H1 (cell line): Measurements from ENCODE around the gene NR5A2. TPM values are rescaled to one million over a fixed set of nuclear protein-coding genes. Genes with fewer than 3 reads are reported as not detected.

Experiments
- CTCF ChIA-PET: fragments of 300-600 bp; sonication (Branson Sonifier 250); formaldehyde crosslinking; loops from one replicate; lab custom pipeline; 2021; ENCODE audit not compliant: partially characterized antibody; lab: Charles Lee
- POLR2A ChIA-PET: fragments of 300-600 bp; sonication (Branson Sonifier 250); formaldehyde crosslinking; loops from one replicate; lab custom pipeline; 2021; ENCODE audit warnings: inconsistent platforms; ENCODE audit not compliant: partially characterized antibody; lab: Charles Lee
- DNase-seq, 2 experiments: peaks; one replicate each; pipeline versions ENCODE4 v3.0.0 to v3.0.0-alpha.2; 2010 to 2022; ENCODE audit warnings: low spot score in 2 of 2, low read depth in 1 of 2, mixed read lengths in 1 of 2
- FAIRE-seq: peaks from 2 replicates; lab custom pipeline; 2011; peaks lifted over from hg19 to GRCh38; lab: Jason Lieb, UNC
- H2AFZ ChIP-seq: 2 replicates; pipeline ENCODE4 v1.8.1; 2012; ENCODE audit warnings: low read length, inconsistent platforms
- H2AK5ac ChIP-seq: 2 replicates; pipeline ENCODE4 v1.6.1; 2013; ENCODE audit warnings: low read depth, low read length
- H2BK120ac ChIP-seq: replicated peaks from 2 replicates; pipeline ENCODE3; 2013; ENCODE audit warnings: low read depth, low read length, inconsistent platforms
- H2BK12ac ChIP-seq: 2 replicates; pipeline ENCODE4 v1.6.1; 2013; ENCODE audit warnings: low read depth, low read length
- H2BK15ac ChIP-seq: 2 replicates; pipeline ENCODE4 v1.6.1; 2013; ENCODE audit warnings: low read length
- H2BK20ac ChIP-seq: 2 replicates; pipeline ENCODE4 v1.6.1; 2013; ENCODE audit warnings: low read length
- H2BK5ac ChIP-seq: 2 replicates; pipeline ENCODE4 v1.6.1; 2013; ENCODE audit warnings: low read depth, low read length
- H3K14ac ChIP-seq: 2 replicates; pipeline ENCODE4 v1.6.1; 2013; ENCODE audit warnings: inconsistent platforms; ENCODE audit not compliant: insufficient read length
- H3K18ac ChIP-seq: 2 replicates; pipeline ENCODE4 v1.6.1; 2013; ENCODE audit warnings: low read length; ENCODE audit errors: extremely low read depth
- H3K23ac ChIP-seq: 2 replicates; pipeline ENCODE4 v1.6.1; 2013; ENCODE audit warnings: inconsistent platforms; ENCODE audit not compliant: insufficient read length
- H3K23me2 ChIP-seq: 2 replicates; pipeline ENCODE4 v1.6.1; 2013; ENCODE audit warnings: low read depth, low read length
- H3K27ac ChIP-seq: 2 replicates; pipeline ENCODE4 v1.6.1; 2011; ENCODE audit warnings: low read depth, low read length, inconsistent platforms
- H3K27me3 ChIP-seq, 4 experiments: replicated peaks in 1 of 4; 1 replicate in 1 of 4; 2 replicates in 3 of 4; pipeline versions ENCODE4 v1.6.1 to v1.8.1; 2011 to 2013; ENCODE audit warnings: low read length in 3 of 4, mild to moderate bottlenecking in 3 of 4, inconsistent platforms in 2 of 4, mixed read lengths in 2 of 4, moderate library complexity in 1 of 4; ENCODE audit not compliant: control insufficient read depth in 3 of 4, insufficient read depth in 3 of 4; ENCODE audit errors: extremely low read depth in 1 of 4
- H3K36me3 ChIP-seq, 4 experiments: 2 replicates each; pipeline versions ENCODE4 v1.6.1 to v1.8.1; 2011 to 2013; ENCODE audit warnings: mild to moderate bottlenecking in 4 of 4, low read length in 3 of 4, moderate library complexity in 2 of 4, control low read depth in 1 of 4, inconsistent platforms in 1 of 4; ENCODE audit not compliant: insufficient read depth in 4 of 4, control insufficient read depth in 2 of 4
- H3K4ac ChIP-seq: replicated peaks from 2 replicates; pipeline ENCODE3; 2013; ENCODE audit warnings: low read length, low read depth, mixed read lengths, inconsistent platforms; ENCODE audit not compliant: insufficient read length
- H3K4me1 ChIP-seq, 4 experiments: replicated peaks in 1 of 4; 1 replicate in 1 of 4; 2 replicates in 3 of 4; pipeline versions ENCODE4 v1.6.1 to v1.8.1; 2011 to 2013; ENCODE audit warnings: low read length in 3 of 4, inconsistent platforms in 2 of 4, mixed read lengths in 1 of 4; ENCODE audit not compliant: insufficient read depth in 4 of 4, control insufficient read depth in 3 of 4
- H3K4me2 ChIP-seq, 2 experiments: 2 replicates each; pipeline versions ENCODE4 v1.6.1 to v1.8.1; 2011 to 2013; ENCODE audit warnings: low read depth in 2 of 2, low read length in 2 of 2, control low read depth in 1 of 2, inconsistent platforms in 1 of 2, mild to moderate bottlenecking in 1 of 2; ENCODE audit not compliant: insufficient read depth in 1 of 2
- H3K4me3 ChIP-seq, 4 experiments: fragments of 200-600, 300-600 bp in 1 of 4; sonication (generic), shearing (Covaris generic), sonication (Bioruptor Twin) in 1 of 4; 2 replicates each; pipeline versions ENCODE4 v1.5.1 to v1.8.1; 2011 to 2016; ENCODE audit warnings: low read length in 4 of 4, low read depth in 3 of 4, control low read depth in 2 of 4, inconsistent platforms in 2 of 4, mild to moderate bottlenecking in 2 of 4, mixed read lengths in 1 of 4, moderate library complexity in 1 of 4; ENCODE audit not compliant: insufficient read depth in 2 of 4; ENCODE audit errors: extremely low read depth in 1 of 4
- H3K56ac ChIP-seq: replicated peaks from 2 replicates; pipeline ENCODE3; 2013; ENCODE audit warnings: low read depth, mild to moderate bottlenecking, mixed read lengths, low read length, inconsistent platforms; ENCODE audit not compliant: insufficient read length
- H3K79me1 ChIP-seq: 2 replicates; pipeline ENCODE4 v1.6.1; 2013; ENCODE audit warnings: low read depth, low read length, control low read depth
- H3K79me2 ChIP-seq, 2 experiments: 2 replicates each; pipeline versions ENCODE4 v1.6.1 to v1.8.1; 2012 to 2013; ENCODE audit warnings: low read length in 2 of 2, mild to moderate bottlenecking in 2 of 2, inconsistent platforms in 1 of 2; ENCODE audit not compliant: insufficient read depth in 2 of 2, control insufficient read depth in 1 of 2
- H3K9ac ChIP-seq, 4 experiments: replicated peaks in 1 of 4; 1 replicate in 1 of 4; 2 replicates in 3 of 4; pipeline versions ENCODE4 v1.6.1 to v1.8.1; 2011 to 2013; ENCODE audit warnings: low read depth in 3 of 4, low read length in 3 of 4, control low read depth in 2 of 4, mild to moderate bottlenecking in 2 of 4, moderate library complexity in 2 of 4, inconsistent platforms in 1 of 4; ENCODE audit errors: extremely low read depth in 1 of 4
- H3K9me3 ChIP-seq, 2 experiments: 2 replicates each; pipeline versions ENCODE4 v1.6.1 to v1.8.1; 2012 to 2013; ENCODE audit warnings: mild to moderate bottlenecking in 2 of 2, moderate library complexity in 2 of 2, control low read depth in 1 of 2, inconsistent platforms in 1 of 2, low read depth in 1 of 2, low read length in 1 of 2, mixed read lengths in 1 of 2; ENCODE audit not compliant: insufficient read depth in 2 of 2
- H4K20me1 ChIP-seq, 2 experiments: replicated peaks in 1 of 2; 2 replicates each; pipeline versions ENCODE3 to v1.8.1; 2011 to 2013; ENCODE audit warnings: inconsistent platforms in 2 of 2, low read length in 2 of 2, mild to moderate bottlenecking in 1 of 2; ENCODE audit not compliant: insufficient read depth in 2 of 2, control insufficient read depth in 1 of 2
- H4K5ac ChIP-seq: 2 replicates; pipeline ENCODE4 v1.6.1; 2013; ENCODE audit warnings: low read length, low read depth, mixed read lengths, inconsistent platforms; ENCODE audit not compliant: insufficient read length
- H4K8ac ChIP-seq: 2 replicates; pipeline ENCODE4 v1.8.0; 2013; ENCODE audit warnings: mild to moderate bottlenecking, moderate library complexity, low read length, inconsistent platforms; ENCODE audit not compliant: insufficient read depth; ENCODE audit errors: extremely low read depth
- H4K91ac ChIP-seq: replicated peaks from 2 replicates; pipeline ENCODE3; 2013; ENCODE audit warnings: low read length, mixed read lengths, inconsistent platforms; ENCODE audit not compliant: insufficient read length
- CBX5 ChIP-seq: fragments of 300-800, 300-1000 bp; sonication (generic); IDR thresholded peaks from 2 replicates; pipeline ENCODE4 v1.7.1; 2016; ENCODE audit warnings: antibody characterized with exemption, low read length, low read depth
- CTBP2 ChIP-seq: IDR thresholded peaks from 2 replicates; pipeline ENCODE4 v1.7.0; 2011; ENCODE audit warnings: borderline replicate concordance, mild to moderate bottlenecking, moderate library complexity, mixed read lengths, low read length; ENCODE audit not compliant: insufficient read depth, insufficient read length
- JUND ChIP-seq: IDR thresholded peaks from 2 replicates; pipeline ENCODE4 v1.6.1; 2011; ENCODE audit warnings: mild to moderate bottlenecking, improper control_type of control experiment, low read length
- SP4 ChIP-seq: IDR thresholded peaks from 2 replicates; pipeline ENCODE4 v1.6.1; 2012; ENCODE audit warnings: low read length, inconsistent platforms
- WGBS, 2 experiments: shearing (Covaris generic) in 1 of 2; methylation state at CpG; one replicate each; pipeline versions ENCODE4 v1.1.6 to v1.1.7; 2013 to 2015; ENCODE audit warnings: low lambda C conversion rate in 2 of 2, mixed read lengths in 2 of 2, inconsistent platforms in 1 of 2, low coverage in 1 of 2, missing lambda C conversion rate in 1 of 2; ENCODE audit not compliant: insufficient replicate concordance in 2 of 2, insufficient coverage in 1 of 2, insufficient read length in 1 of 2; ENCODE audit errors: extremely low coverage in 1 of 2, missing lambda C conversion rate in 1 of 2; 5-methylcytosine and 5-hydroxymethylcytosine counted together
- polyA plus RNA-seq, 7 experiments: library from polyadenylated mRNA; depleted of rRNA in 3 of 7; stranded (reverse) in 5 of 7; unstranded in 2 of 7; fragments of >200 nt in 5 of 7; fragments of 200-250 nt in 2 of 7; gene quantifications; 1 replicate in 5 of 7; 2 replicates in 1 of 7; 4 replicates in 1 of 7; pipeline versions ENCODE4 v1.2.1 to v1.2.3, GENCODE V29; 2011 to 2013; ENCODE audit warnings: missing spikeins in 2 of 7, mixed read lengths in 2 of 7
- total RNA-seq: library from RNA; stranded (reverse); fragmentation: NEBNext Ultra II Directional; extraction: Animal tissue kit (Norgen Biotek cat#: 25700); gene quantifications from 2 replicates; pipeline ENCODE4 v1.2.1, GENCODE V29; 2021

The NR5A2 gene
- total and polyA plus RNA-seq, 2 of the 8 experiments (the other 6 are each of a cell fraction or from before 2014, with no cell fraction given), result 1.7 to 11.6 TPM

DNA sequence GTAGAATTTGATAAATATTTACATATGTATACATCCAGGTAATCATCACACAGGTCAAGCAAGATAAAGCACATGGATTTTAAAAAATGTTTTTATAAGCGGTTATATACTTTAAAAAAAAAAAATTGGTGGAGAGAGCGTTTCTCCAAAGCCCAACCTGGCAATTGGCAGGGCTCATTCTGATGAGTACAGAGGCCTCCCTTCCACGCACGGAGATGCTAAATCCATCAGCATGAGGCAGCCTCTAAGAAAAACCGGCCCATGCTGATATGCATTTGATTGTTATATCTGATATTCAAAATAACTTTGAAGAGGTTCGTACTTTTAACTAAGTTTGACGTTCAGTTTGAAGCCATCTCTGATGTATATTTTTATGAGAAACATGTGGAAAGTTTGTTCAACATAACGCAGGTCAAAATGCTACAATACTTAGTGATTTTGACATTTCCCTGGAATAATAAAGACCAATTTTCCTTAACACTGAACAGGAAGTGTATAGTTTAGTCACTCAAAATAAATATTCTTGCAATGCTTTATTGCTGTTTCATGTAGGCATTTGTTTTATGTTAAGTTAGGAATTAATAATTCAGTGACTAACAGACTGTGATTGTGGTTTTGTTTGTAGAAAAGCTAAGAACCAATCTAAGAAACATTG, 151.7 kb downstream of the NR5A2 start:
- POLR2A ChIA-PET, result no interaction called here
- no peaks in the 10 kb centered on the region; a peak in 2 of 7 replicates for H3K4me1 ChIP-seq
- TF ChIP-seq SP4, result no peak
- no peak for TF ChIP-seq CTBP2
- TF ChIP-seq CBX5, result no peak
- no peak for TF ChIP-seq JUND

More for the DNA sequence above, 151.7 kb downstream of the NR5A2 start:
- WGBS, 2 experiments, result 89% methylated on average over 8 of the region's 8 CpGs; no CpG with 5 or more reads in 1 of the 2 experiments
- FAIRE-seq (no peak), DNase-seq (no peak)
- H3K27ac ChIP-seq, result no peak overlapping the region
- H3K36me3 ChIP-seq, result no peaks in the 10 kb centered on the region
- H4K20me1 ChIP-seq, result no peaks in the 10 kb centered on the region
- no peak overlapping the region for H2BK120ac ChIP-seq
- H2AK5ac ChIP-seq, result no peak overlapping the region
- H4K8ac ChIP-seq, result no peak overlapping the region
- no peak overlapping the region for H4K91ac ChIP-seq
- no peak overlapping the region for H3K4me3 ChIP-seq
- H2BK15ac ChIP-seq, result no peak overlapping the region
- H3K79me2 ChIP-seq, result no peaks in the 10 kb centered on the region
- no peaks in the 10 kb centered on the region for H3K27me3 ChIP-seq
- CTCF ChIA-PET, result interaction anchor here (0.7 kb wide), 1 partner anchor 98 kb away, joined by 3 read pairs; no protein-coding TSS in a partner anchor
- no peak overlapping the region for H2BK12ac ChIP-seq
- H3K9ac ChIP-seq, result no peak overlapping the region
- H2BK20ac ChIP-seq, result no peak overlapping the region
- no peak overlapping the region for H3K23ac ChIP-seq
- H4K5ac ChIP-seq, result no peak overlapping the region
- no peak overlapping the region for H3K4ac ChIP-seq
- no peaks in the 10 kb centered on the region for H3K23me2 ChIP-seq
- H3K9me3 ChIP-seq, result no peaks in the 10 kb centered on the region
- no peak overlapping the region for H3K14ac ChIP-seq
- no peak overlapping the region for H3K18ac ChIP-seq
- no peak overlapping the region for H3K56ac ChIP-seq
- no peak overlapping the region for H2BK5ac ChIP-seq
- no peaks in the 10 kb centered on the region for H3K79me1 ChIP-seq
- no peak overlapping the region for H3K4me2 ChIP-seq
- no peak overlapping the region for H2AFZ ChIP-seq
